Posterior cingulate gyrus (tissue), 11 donors: ENCODE measurements around the gene KRT34.
"Not testable (repeated sequence)": the region's sequence is repeated elsewhere in the genome, so short reads cannot be mapped to it uniquely, and the experiment has no call there.

Source experiments
- DNase-seq, 10 donors: peaks; one replicate each; pipeline versions ENCODE4 v3.0.0 to v3.0.0-alpha.2; 2020 to 2021; ENCODE audit warnings: mixed read lengths in 3 of 10
- intact Hi-C: fragments of 100-400 bp; cut with DNase I; formaldehyde crosslinking; loops from one replicate; pipeline ENCODE4 v1.15.1; 2023

The KRT34 gene

GRCh38 chr17:41381943-41382342 lies at the start of gene KRT34:
Gene KRT34 (minus strand): TSS chr17:41382306. CDS start chr17:41382246, 60 bp downstream.
- intact Hi-C loops = not testable (repeated sequence)

GRCh38 chr17:41430376-41430775 lies 48.3 kb upstream of the KRT34 start:
- intact Hi-C loops, DNase-seq: not testable (repeated sequence)

More at GRCh38 chr17:41381943-41382342, at the start of gene KRT34:
- DNase-seq = not testable (repeated sequence)

GRCh38 chr17:41429667-41430066 lies 47.6 kb upstream of the KRT34 start:
- intact Hi-C loops = no loop called here
- no peak for DNase-seq

- DNase-seq = no peak
- intact Hi-C loops = no loop called here
Measured at GRCh38 chr17:41428591-41429291, 46.6 kb upstream of the KRT34 start.

- intact Hi-C loops = no loop called here
- no peak for DNase-seq
Measured at GRCh38 chr17:41424111-41424635, 42.1 kb upstream of the KRT34 start, which contains the start of gene KRT37. Gene KRT37 (minus strand): TSS chr17:41424585. CDS start chr17:41424523, 62 bp downstream.

- intact Hi-C loops, DNase-seq: not testable (repeated sequence)
Measured at GRCh38 chr17:41422586-41422985, 40.5 kb upstream of the KRT34 start.

GRCh38 chr17:41421617-41422016 lies 39.5 kb upstream of the KRT34 start:
- no peak for DNase-seq
- intact Hi-C loops = no loop called here

GRCh38 chr17:41421116-41421515 lies 39.0 kb upstream of the KRT34 start:
- DNase-seq = no peak
- intact Hi-C loops = no loop called here

GRCh38 chr17:41420134-41420533 lies 38.0 kb upstream of the KRT34 start:
- intact Hi-C loops = no loop called here
- no peak for DNase-seq

GRCh38 chr17:41419716-41420115 lies 37.6 kb upstream of the KRT34 start:
- DNase-seq = no peak
- intact Hi-C loops = no loop called here

- no peak for DNase-seq
- intact Hi-C loops = no loop called here
Measured at GRCh38 chr17:41418116-41418860, 36.2 kb upstream of the KRT34 start.

GRCh38 chr17:41417576-41418015 lies 35.5 kb upstream of the KRT34 start:
- no peak for DNase-seq
- intact Hi-C loops = no loop called here

- intact Hi-C loops = no loop called here
- no peak for DNase-seq
Measured at GRCh38 chr17:41417127-41417526, 35.0 kb upstream of the KRT34 start.

- intact Hi-C loops = no loop called here
- DNase-seq = no peak
Measured at GRCh38 chr17:41416479-41416878, 34.4 kb upstream of the KRT34 start.

GRCh38 chr17:41415833-41416335 lies 33.8 kb upstream of the KRT34 start:
- intact Hi-C loops = no loop called here
- no peak for DNase-seq

GRCh38 chr17:41415411-41415810 lies 33.3 kb upstream of the KRT34 start:
- no peak for DNase-seq
- intact Hi-C loops = no loop called here

- intact Hi-C loops = no loop called here
- DNase-seq = no peak
Measured at GRCh38 chr17:41413982-41414381, 31.9 kb upstream of the KRT34 start.

- DNase-seq = no peak
- intact Hi-C loops = no loop called here
Measured at GRCh38 chr17:41413353-41413957, 31.3 kb upstream of the KRT34 start.

GRCh38 chr17:41411072-41411840 lies 29.1 kb upstream of the KRT34 start:
- no peak for DNase-seq
- intact Hi-C loops = no loop called here

- intact Hi-C loops = no loop called here
- DNase-seq = no peak
Measured at GRCh38 chr17:41407226-41407625, 25.1 kb upstream of the KRT34 start.
